ENCODE measurements around the gene NNT.

NNT gene

GRCh38 chr5:43601454-43602260 lies 1.3 kb upstream of the NNT start:
- TF ChIP-seq CTCF (IDR thresholded peaks at IDR 0.05; ENCODE audit: low read length, missing control alignments): no peak
- peak overlapping the region; percentile 81 for H3K4me3 ChIP-seq (replicated peaks; ENCODE audit: low read depth, low read length)
- peak; percentile 27 for DNase-seq (ENCODE audit: low read depth)

GRCh38 chr5:43603344-43604217 lies 601 bp downstream of the NNT start:
- no peak for TF ChIP-seq CTCF (IDR thresholded peaks at IDR 0.05; ENCODE audit: low read length, missing control alignments)
- DNase-seq (ENCODE audit: low read depth): peak; percentile 28

GRCh38 chr5:43604699-43605098 lies 1.7 kb downstream of the NNT start:
- no peak for DNase-seq (ENCODE audit: low read depth)
- TF ChIP-seq CTCF (IDR thresholded peaks at IDR 0.05; ENCODE audit: low read length, missing control alignments): no peak
- no peak overlapping the region for H3K4me3 ChIP-seq (replicated peaks; ENCODE audit: low read depth, low read length)

More at GRCh38 chr5:43603344-43604217, 601 bp downstream of the NNT start:
- peak overlapping the region; percentile 81 for H3K4me3 ChIP-seq (replicated peaks; ENCODE audit: low read depth, low read length)

- no peak for TF ChIP-seq CTCF (IDR thresholded peaks at IDR 0.05; ENCODE audit: low read length, missing control alignments)
- DNase-seq (ENCODE audit: low read depth): no peak
- H3K4me3 ChIP-seq (replicated peaks; ENCODE audit: low read depth, low read length): no peak overlapping the region
Observed at GRCh38 chr5:43606351-43606750, 3.4 kb downstream of the NNT start.

GRCh38 chr5:43608406-43608805 lies 5.4 kb downstream of the NNT start:
- TF ChIP-seq CTCF (IDR thresholded peaks at IDR 0.05; ENCODE audit: low read length, missing control alignments): no peak
- no peak for DNase-seq (ENCODE audit: low read depth)
- H3K4me3 ChIP-seq (replicated peaks; ENCODE audit: low read depth, low read length): no peak overlapping the region

- no peak overlapping the region for H3K4me3 ChIP-seq (replicated peaks; ENCODE audit: low read depth, low read length)
- peak; percentile 24 for TF ChIP-seq CTCF (IDR thresholded peaks at IDR 0.05; ENCODE audit: low read length, missing control alignments)
- no peak for DNase-seq (ENCODE audit: low read depth)
Observed at GRCh38 chr5:43609752-43610151, 6.8 kb downstream of the NNT start.
